HL-60/S4 treated with retinoic acid at 250 ng/mL for 4 days and 3 days (cell line): ENCODE results near the gene ATF7.
"Not testable (repeated sequence)": the region's sequence is repeated elsewhere in the genome, so short reads cannot be mapped to it uniquely, and the experiment has no call there.

Source experiments
- in situ Hi-C: fragments of 300-500 bp; cut with MboI; formaldehyde crosslinking; loops from 2 replicates; pipeline ENCODE4 v1.7.0; 2022; ENCODE audit warnings: low sequenced_read_pairs

ATF7 gene

DNA sequence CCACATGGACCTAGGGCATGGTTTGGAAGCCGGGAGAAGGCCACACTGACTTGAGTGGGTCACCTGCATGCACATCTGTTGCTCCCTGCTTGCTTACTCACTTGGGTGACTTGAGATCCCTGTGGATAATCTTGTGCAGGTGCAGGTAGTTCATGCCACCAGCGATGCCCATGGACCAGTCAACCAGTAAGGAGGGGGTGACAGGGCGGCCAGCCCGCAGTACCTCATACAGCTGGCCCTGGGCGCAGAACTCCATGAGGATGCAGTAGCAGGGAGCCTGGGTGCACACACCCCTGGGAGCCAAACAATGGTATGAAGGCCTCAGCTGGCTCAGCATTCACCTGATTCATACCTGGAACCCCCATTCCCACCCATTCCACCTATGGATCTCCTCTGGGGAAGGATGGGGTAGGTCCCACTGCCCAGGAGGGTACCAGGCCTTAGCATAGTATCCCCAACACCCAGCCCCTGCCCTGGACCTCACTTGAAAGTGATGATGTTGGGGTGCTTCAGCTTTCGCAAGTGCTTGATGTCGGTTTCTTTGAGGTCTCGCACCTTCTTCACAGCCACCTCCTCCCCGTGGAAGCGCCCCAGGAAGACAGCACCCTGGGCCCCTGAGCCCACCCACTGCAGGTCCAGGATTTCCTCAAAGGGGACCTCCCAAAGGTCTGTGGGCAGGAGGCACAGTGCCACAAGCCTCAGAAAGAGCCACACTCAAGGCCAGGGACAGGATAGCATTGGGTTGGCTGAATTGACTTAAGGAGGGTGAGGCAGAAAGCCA lies 140.0 kb downstream of the ATF7 start:
- in situ Hi-C loops: no loop called here

DNA sequence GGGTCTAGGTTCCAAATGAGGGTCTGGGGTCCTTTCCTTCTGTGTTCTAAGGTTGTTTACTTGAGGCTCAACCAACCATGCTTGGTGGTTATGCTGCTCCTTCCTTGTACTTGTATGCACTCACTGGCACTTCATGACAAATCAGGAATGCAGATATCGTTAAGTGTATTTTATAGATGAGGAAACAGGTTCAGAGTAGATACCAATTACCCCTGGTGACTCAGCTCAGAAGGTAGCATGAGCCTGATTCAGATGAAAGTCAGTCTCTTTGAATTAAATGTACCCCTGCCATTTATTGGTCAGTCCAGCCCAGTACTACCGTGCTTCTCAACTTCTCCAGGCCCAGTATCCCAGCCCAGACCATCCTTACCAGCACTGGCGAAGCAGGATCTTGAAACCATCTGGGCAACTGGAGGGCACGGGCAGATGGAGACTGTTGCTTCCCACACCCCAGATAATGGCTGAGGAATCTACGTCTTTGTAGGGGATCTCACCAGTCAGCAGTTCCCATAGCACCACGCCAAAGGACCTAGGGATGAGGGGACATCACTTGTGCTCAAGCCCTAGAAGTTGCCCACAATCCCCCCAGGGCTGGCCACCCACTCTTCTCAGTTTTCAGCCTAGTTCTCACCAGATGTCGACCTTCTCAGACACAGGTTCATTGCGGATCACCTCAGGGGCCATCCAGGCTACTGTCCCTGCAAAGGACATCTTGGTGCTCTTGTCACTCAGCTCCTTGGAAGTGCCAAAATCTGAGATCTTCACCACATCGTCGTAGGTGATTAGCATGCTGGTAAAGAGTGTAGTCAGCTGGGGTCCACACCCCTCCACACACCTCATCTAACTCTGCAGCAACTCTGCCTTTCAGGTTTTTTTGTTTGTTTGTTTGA lies 141.3 kb downstream of the ATF7 start:
- in situ Hi-C loops: no loop called here

DNA sequence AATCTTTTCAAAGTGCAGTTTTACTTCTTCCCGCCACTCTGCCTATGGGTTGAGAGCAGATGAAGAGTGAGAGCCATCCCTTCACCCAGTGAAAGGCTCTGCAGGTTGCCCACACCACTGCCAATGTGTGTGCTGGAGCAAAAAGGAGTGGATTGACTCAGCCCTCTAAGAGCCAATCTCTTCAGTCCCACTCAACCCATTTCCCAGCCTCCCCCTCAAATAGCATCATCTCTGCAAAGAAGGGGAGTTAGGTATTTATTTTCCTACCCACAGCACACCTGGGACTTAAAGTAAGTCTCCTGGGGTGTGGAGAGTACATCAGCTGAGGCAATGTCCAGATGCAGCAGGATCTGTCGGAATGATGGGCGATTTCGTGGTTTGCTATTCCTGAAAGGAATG lies 142.2 kb downstream of the ATF7 start:
- in situ Hi-C loops: no loop called here

DNA sequence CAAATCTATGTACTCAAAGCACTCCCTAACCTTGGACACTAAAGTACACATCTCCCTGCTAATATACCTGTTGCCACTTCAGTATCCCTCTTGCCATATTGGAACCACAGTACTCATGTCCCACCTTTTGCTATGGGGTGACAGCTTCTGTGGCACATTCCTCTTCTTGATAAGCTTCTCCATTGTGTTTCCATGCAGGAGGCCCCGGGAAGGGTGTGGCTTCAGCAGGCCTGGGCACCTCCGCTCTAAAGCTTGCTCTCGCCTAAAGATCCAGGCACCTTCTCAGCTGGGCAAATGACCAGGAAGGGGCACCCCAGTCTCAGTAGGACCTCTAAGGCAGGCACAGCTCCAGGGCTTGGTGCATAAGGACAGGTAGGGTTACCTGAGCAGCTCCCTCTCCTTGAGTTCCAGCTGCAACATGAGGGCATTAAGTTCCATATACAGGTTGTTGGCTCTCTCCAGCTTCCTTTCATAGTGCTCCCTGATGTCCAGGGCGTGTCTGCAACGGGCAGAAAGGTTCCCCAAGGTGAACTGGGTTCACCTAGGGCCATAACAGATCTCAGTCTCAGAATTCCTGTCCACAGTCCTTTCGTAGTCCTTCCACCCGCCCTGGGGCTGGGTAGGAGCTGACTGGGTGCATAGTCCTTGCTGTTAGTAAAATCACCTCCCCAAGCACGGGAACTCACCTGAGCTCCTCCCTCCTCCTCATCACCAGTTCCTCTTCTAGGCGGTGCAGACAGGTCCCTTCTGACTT lies 142.8 kb downstream of the ATF7 start:
- in situ Hi-C loops: no loop called here

DNA sequence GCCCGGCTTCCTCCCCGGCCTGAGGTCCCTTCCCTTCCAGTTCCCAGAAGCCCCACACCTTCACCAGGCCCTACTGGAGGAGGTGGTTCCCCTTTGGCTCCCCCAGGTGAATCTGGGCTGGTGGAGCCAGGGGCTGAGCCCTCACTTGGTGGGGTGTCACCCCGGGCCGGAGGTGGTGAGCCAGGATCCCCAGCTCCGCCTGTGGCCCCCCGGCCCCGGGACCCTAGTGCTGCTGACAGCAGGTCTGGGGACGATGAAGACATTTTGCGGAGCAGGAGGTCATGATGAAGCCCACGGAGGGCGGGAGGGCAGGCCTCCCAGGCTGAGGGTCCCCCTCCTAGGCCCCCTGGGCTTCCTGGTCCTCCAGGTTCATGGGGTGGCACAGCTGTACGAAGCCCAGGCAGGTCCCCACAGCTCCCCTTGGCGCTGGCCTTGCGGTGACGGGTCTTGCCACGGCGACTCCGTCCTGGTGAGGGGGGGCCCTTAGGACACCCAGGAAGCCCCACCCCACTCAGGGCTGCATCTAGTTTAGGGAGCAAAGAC lies 143.5 kb downstream of the ATF7 start:
- in situ Hi-C loops: no loop called here

DNA sequence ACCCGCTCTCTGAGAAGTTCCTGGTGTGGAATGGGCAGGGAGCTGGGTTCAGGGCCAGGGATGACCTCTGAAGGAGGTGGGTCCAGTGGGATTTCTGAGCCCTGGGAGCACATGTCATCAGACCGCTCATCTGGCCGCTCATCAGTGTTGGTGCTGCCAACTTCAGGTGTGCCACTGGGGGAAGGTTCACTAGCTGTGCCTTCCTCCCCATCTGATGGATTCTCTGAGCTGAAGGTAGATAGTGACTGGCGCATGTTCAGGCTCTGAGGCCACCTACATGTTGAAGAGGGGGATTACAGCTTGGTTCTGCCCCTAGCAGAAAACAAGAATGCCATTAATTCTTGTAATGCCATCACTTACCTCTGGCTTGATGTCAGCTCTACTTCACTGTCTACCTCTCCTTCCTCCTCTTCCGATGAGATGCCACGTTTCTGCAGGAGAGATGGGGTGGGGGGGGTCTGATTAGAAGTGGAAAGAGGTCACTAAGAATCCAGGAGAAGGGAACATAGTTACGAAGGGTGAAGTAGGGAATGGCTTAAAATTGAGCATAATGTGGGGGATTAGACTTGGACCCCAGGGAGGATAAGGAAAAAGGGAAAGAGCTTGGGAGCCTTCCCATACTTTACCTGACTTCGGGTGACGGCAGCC lies 144.1 kb downstream of the ATF7 start:
- in situ Hi-C loops: no loop called here

DNA sequence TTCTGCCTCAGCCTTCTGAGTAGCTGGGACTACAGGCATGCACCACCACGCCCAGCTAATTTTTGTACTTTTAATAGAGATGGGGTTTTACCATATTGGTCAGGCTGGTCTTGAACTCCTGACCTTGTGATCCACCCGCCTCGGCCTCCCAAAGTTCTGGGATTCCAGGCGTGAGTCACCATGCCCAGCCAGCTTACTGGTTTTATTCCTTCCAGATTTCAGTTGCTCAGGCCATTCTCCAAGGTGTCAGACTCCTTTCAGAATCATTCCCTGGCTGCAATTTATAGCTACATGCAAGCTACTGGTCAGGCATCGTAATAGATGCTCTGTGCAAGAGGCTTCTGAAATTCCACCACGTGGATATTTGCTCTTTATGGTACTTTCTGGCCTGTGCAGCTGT lies 144.7 kb downstream of the ATF7 start:
- in situ Hi-C loops: not testable (repeated sequence)

DNA sequence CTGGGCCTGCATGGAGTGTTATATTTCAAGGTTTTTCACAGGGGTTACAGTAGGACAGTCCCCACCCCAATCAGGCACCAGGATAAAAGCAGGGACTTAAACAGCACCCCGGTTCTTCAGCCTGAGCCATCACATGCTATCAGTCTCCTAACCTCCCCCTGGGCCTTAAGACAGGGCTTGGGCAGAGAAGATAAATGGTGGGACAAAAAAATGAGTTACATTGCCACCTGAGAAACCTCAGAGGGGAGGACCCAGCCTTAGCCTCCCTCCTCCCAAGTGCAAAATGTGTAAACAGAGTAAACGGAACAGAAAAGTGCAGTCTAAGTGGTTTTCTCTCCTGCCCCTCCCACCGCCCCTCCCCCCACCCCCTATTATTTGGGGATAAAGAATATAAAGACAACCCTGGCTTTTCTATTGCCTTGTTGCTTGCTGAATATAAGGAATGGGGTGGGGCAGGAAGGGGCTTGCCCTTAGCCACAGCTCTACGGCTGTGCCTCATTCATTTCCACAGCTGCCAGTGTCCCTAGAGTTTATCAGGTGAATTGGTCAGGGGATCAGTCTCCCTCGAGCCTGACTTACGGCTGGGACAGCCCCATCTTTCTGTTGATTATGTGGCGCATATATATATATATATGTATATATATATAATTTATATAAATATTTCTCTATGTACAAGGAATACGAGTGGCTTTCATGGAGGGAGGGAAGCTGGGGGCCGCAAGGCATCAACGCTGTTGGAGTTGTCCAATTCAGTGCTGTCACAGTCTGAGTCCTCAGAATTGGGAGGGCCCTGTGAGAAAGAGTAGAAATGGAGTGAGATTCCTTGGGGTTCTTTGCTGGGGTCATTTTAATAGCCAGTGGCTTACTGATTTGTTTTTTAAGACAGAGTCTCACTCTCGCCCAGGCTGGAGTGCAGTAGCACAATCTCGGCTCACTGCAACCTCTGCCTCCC lies 145.4 kb downstream of the ATF7 start:
- in situ Hi-C loops: no loop called here

DNA sequence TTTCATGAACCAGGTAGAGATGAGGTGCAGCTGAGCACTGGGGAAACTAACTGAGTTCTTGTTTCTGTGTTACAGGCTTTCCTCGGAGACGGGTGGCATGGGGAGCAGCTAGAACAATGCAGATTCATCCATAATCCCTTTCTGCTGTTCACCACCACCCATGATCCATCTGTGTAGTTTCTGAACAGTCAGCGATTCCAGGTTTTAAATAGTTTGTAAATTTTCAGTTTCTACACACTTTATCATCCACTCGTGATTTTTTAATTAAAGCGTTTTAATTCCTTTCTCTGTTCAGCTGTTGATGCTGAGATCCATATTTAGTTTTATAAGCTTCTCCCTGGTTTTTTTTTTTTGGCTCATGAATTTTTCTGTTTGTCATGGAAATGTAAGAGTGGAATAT lies 146.9 kb downstream of the ATF7 start:
- in situ Hi-C loops: no loop called here

DNA sequence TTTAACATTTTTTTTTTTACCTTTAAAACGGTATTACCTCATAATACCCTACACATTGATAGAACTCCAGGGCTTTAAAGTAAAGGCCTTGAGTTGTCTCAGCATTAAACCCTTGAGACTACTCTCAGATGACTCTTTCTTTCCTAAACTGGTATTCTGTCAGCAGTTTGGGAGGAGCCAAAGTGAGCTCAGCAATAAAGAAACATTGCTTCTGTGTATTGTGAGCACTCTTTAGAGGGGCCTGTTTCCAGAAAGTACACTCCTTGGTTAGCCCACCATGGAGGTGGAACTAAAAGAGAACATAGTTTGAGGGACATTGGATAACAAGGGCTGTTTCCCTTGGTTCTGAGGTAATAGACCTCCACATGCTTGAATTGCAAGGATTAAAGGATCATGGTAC lies 147.3 kb downstream of the ATF7 start:
- in situ Hi-C loops: no loop called here

DNA sequence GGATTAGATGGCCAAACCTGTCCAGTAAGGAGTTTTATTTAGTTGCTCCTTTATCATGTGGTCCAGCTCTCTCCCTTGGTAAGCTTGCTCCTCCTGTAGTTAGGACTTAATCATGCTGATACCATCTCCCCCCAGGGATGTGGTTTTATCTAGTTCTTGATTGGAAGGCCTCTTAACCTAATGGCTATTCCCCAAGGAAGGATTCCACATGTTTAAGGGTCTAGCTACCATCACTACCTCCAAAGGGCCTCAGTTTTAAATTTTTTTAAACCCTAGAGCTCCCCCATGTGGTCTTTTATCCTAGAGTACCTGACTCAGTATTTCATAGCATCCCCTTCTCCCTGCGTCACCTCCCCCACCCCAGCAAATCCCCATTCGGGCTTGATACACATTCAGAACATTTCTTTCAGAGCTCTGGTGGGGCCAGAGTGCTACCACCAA lies 149.4 kb downstream of the ATF7 start:
- in situ Hi-C loops: no loop called here

DNA sequence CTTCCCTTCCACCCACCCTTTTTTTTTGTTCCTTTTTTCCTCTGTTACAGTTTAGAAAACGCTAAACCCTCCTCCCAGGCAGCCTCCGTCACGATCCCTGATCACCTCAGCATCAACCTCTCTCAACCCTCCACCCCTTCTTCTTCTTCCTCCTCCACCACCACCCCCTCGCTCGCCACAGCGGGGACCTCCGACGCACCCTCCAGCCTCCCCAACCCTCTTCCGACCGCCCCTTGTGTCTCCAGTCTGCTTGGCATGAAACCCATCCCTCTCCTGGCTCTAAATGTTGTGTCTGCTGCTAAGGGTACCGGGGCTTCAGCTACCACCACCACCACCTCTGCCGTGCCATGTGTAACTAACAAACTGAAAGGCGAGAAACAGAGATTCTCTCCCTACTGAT lies 151.4 kb downstream of the ATF7 start:
- in situ Hi-C loops: no loop called here

DNA sequence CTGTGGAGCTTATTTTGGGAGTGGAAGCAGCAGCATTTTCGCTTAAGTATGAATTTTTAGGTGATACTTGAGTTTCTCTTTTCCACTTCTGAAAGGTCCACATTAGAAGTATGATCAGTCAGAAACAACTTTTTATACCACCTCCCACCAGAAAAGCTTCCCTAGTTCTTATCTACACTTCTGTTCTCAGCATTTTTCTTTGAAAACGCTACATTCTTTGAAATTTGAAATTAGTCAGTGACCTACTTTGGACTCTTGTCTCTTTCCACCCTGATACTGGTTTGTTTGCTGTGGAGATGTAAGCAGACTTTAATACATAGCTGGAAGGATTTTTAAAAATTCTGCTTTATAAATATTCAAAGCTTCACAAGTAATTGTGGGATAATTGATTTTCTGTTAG lies 152.1 kb downstream of the ATF7 start:
- in situ Hi-C loops: no loop called here

DNA sequence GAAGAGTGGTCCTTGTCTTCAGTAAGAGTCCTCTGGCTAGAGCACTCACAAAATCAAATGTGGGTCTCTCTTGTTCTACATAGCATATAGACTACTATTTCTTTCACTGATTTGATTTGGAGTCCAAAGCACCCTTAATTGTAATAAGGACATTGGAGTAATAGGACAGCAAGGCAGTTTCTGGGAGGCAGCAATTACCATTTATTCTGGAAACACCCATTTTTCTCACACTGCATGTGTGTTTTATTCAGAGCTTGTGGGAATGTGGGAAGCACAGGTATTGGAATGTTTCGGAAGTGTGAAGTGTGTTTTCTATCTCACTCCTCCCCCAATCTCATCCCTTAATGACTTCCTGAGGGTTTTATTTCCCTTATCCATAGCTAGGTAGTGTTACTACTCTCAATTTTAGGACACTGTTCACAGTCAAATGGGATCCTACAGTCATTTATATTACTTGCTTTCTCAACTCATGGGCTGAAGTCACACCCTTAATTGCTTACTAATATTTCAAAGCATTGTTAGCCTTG lies 154.1 kb downstream of the ATF7 start:
- in situ Hi-C loops: no loop called here

DNA sequence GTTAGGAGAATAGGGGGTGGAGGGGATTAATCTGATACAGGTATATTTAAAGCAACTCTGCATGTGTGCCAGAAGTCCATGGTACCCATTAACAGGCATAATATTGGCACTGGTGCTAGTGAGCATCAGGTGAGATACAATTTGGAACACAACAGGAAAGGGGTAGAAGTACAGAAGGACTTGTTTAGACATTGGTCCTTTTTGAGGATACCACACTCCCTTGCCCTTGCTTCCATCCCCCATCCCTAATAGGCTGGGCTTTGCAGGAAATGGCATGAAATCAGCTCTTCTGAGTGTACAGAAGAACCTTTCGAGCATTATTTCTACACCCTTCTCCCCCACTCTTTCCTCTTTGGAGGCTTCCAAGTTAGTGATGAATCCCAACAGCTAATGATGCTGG lies 157.9 kb downstream of the ATF7 start:
- in situ Hi-C loops: no loop called here

DNA sequence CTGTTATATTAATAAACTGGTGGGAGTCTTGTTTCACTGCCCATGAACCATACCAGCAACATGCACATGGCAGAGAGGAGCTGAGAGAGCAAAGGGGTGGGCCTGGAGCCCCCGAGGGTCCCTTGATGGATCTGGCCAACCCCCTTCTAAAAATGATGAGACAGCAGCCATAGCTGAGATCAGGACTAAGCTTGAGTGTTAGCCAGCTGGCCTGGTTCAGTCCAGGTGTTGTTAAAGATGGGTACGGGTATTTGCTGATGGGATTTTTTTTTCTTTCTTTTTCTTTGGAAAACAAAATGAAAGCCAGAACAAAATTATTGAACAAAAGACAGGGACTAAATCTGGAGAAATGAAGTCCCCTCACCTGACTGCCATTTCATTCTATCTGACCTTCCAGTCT lies 158.3 kb downstream of the ATF7 start:
- in situ Hi-C loops: no loop called here

DNA sequence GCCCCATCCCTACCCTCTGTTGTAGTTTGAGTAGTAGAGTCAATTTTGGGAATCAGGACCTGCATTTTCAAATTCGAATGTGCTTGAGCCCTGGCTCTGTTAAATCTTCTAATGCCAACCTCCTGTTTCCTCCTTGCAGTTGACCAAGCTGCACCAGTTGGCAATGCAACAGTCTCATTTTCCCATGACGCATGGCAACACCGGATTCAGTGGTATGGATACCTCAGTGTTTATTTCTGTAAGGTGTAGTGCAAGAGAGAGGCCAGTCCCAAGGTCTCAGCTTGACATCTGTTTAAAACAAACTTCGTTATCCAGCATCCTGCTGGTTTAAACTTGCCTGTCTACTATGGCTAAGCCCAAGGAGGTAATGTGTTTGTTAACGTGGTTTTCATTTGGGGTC lies 159.1 kb downstream of the ATF7 start:
- in situ Hi-C loops: no loop called here

DNA sequence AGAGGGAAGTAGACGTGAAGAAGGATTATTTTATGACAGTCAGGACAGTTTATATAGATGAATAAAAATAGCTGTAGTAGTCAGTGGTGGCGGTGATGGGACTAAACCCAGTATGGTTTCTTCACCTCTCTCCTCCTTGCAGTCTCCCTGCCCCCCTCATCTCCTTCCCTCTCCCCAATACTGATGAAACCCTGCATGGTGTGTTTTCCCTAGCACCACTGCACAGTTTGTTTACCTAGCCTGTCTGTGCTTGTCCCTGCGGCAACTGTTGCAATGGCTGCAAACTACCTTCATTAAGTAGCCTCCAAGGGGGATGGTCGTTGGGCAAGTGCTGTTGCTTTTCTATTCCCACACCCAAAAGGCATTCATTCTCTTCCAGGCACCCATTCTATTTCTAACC lies 159.5 kb downstream of the ATF7 start:
- in situ Hi-C loops: no loop called here

DNA sequence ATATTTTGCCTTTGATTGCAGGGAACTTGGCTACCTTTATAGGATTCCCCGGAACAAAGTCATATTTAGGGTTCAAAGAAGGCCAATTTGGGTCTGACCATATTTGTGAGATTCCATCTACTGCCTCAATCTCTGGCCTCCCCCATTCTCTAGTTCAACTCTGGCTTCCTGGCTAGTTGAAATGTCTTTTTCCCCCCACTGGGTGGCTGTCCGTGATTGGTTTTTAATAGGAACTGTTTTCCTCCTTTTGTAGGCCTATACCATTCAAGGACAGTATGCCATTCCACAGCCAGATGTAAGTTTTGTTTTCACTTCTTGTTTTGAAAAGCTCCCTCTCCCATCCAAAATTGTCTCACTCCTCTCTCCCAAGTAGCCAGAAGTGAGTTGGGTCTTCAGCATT lies 160.5 kb downstream of the ATF7 start:
- in situ Hi-C loops: no loop called here
